Measurements from ENCODE around the gene SIAE.
A peak's percentile ranks its signal among the peaks of the same experiment; 100 is the strongest.

Gene SIAE

DNA sequence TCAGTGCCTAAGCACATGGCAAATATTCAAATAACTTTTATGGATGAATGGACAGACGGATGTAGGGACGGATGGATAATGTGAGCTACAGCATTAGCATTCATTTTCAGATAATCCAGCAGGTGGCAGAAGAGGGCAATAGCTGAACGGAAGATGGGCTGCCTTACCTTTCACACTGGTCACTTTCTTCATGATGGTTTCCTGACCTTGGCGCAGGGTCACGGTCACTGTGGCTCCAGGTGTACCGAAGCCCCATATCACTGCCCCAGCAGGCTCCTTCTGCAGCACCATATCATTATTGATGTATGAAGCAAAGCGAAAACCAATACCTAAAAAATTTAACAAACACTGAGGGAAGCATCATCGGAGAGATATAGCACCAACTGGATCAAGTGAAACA, 4.3 kb downstream of the SIAE start:
- TF ChIP-seq, protein P1, sequence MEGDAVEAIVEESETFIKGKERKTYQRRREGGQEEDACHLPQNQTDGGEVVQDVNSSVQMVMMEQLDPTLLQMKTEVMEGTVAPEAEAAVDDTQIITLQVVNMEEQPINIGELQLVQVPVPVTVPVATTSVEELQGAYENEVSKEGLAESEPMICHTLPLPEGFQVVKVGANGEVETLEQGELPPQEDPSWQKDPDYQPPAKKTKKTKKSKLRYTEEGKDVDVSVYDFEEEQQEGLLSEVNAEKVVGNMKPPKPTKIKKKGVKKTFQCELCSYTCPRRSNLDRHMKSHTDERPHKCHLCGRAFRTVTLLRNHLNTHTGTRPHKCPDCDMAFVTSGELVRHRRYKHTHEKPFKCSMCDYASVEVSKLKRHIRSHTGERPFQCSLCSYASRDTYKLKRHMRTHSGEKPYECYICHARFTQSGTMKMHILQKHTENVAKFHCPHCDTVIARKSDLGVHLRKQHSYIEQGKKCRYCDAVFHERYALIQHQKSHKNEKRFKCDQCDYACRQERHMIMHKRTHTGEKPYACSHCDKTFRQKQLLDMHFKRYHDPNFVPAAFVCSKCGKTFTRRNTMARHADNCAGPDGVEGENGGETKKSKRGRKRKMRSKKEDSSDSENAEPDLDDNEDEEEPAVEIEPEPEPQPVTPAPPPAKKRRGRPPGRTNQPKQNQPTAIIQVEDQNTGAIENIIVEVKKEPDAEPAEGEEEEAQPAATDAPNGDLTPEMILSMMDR (IDR thresholded peaks at IDR 0.05; ENCODE audit: control insufficient read depth, extremely low read depth, insufficient read depth), result peak; percentile 91
- peak; percentile 13 for DNase-seq (ENCODE audit: low read depth)
- no peak overlapping the region for H3K4me3 ChIP-seq (ENCODE audit: low read depth, low read length)

GRCh38 chr11:124667601-124668000, 5.9 kb downstream of the SIAE start:
- no peak overlapping the region for H3K4me3 ChIP-seq (ENCODE audit: low read depth, low read length)
- no peak for DNase-seq (ENCODE audit: low read depth)
- TF ChIP-seq, protein P1 (IDR thresholded peaks at IDR 0.05; ENCODE audit: control insufficient read depth, extremely low read depth, insufficient read depth), result no peak

- no peak overlapping the region for H3K4me3 ChIP-seq (ENCODE audit: low read depth, low read length)
- no peak for DNase-seq (ENCODE audit: low read depth)
- TF ChIP-seq, protein P1 (IDR thresholded peaks at IDR 0.05; ENCODE audit: control insufficient read depth, extremely low read depth, insufficient read depth), result no peak
Observed at GRCh38 chr11:124663861-124664260, 9.7 kb downstream of the SIAE start.

DNA sequence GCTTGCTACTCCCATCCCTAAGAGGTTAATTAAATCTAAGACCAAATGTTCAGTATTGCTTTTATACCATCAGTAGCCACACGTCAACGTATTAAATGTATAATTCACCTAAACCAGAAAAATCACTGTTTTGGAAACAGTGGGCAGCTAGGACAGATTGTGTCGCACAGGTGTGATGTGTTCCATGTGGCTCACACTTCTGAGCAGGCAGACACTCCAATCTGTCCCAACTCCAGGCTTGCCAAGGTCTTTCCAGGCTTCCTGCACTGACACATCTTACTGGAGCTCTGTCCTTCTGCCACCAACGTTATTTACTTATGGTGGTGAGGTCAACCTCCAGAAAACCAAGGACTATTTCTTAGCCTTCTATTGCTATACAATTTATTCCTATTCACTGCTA, 11.4 kb downstream of the SIAE start:
- DNase-seq (ENCODE audit: low read depth), result no peak
- TF ChIP-seq, protein P1 (IDR thresholded peaks at IDR 0.05; ENCODE audit: control insufficient read depth, extremely low read depth, insufficient read depth), result no peak

GRCh38 chr11:124661553-124661952, 12.0 kb downstream of the SIAE start:
- no peak for DNase-seq (ENCODE audit: low read depth)
- TF ChIP-seq, protein P1 (IDR thresholded peaks at IDR 0.05; ENCODE audit: control insufficient read depth, extremely low read depth, insufficient read depth), result no peak
- no peak overlapping the region for H3K4me3 ChIP-seq (ENCODE audit: low read depth, low read length)

More for the DNA sequence above, 11.4 kb downstream of the SIAE start:
- no peak overlapping the region for H3K4me3 ChIP-seq (ENCODE audit: low read depth, low read length)

DNA sequence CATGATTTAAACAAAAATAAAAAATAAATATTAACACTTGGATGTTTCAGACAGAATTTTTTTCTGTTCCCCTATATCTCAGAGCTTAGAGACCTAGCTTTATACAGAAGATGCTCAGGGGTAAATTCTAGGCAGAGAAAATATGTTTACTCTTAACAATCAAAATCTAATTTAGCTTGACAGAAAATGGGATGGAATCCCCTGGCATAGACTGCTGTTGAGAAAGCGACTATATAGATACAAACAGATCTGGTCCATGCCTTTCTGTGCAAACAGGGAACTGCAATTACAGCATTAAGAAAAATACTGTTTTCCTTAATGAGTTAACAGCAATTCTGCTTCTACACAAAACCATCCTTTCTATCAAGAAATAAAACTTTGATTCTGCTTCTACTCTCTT, 14.6 kb downstream of the SIAE start:
- H3K4me3 ChIP-seq (ENCODE audit: low read depth, low read length), result no peak overlapping the region
- no peak for DNase-seq (ENCODE audit: low read depth)
- TF ChIP-seq, protein P1 (IDR thresholded peaks at IDR 0.05; ENCODE audit: control insufficient read depth, extremely low read depth, insufficient read depth), result no peak

- DNase-seq (ENCODE audit: low read depth), result no peak
- TF ChIP-seq, protein P1 (IDR thresholded peaks at IDR 0.05; ENCODE audit: control insufficient read depth, extremely low read depth, insufficient read depth), result no peak
- H3K4me3 ChIP-seq (ENCODE audit: low read depth, low read length), result no peak overlapping the region
Observed at GRCh38 chr11:124658501-124658900, 15.0 kb downstream of the SIAE start.
